ENCODE data around the gene TFAP2B.
A peak's percentile ranks its signal among the peaks of the same experiment; 100 is the strongest.

Gene TFAP2B

DNA sequence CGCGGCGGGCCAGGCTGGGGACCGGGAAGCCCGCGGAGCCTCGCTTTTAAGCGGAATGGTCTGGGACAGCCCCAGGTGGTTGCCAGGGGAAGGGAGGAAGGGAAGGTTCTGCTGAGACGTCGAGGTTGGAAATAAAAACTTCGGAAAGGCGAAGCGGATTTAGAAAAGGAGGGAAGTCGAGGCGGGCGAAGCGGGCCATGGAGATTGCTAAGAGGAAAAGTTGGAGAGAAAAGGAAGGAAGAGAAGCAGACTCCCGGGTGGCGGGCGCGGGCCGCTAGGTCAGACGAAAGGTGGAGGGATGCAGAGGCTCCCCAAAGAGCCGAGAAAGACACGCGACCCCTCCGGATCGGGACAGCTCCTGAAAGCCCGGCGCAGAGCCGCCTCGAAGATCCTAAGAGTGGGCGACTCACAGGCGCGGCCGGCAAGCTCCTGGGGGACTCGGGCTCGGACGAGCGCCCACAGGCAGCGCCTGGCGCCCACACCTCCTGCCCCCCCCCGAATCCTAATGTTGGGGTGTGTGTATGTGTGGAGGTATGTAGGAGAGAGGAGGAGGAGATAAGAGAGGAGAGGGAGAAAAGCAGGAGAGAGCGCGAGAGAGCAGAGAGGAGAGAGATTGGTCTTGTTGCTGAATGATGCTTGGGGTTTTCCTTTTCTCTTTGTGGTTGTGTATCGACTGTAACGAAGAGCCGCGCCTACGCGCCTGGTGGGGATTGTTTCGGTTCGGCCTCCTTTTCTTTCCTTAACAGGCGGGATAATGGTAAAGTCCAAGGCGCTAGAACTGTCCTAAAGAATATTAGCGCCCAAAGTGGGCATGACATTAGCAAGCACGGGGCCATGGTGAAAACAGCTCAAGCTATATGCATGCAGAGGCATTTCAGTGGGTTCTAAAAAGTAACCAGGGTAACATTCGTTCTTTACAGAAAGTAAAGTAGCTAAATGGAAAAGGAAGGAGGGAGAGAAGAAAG, 1.5 kb downstream of the TFAP2B start:
- Mint-ChIP-seq H3K4me1 (peaks cover 26% of the 10 kb centered on the region), H3K4me3 (peak overlapping the region; percentile 42), H3K27ac (no peak overlapping the region), H3K36me3 (no peaks in the 10 kb centered on the region), H3K27me3 (peaks cover 86% of the 10 kb centered on the region), H3K9me3 (no peaks in the 10 kb centered on the region)
- ATAC-seq: no peak

GRCh38 chr6:50820869-50821264, 2.2 kb downstream of the TFAP2B start:
- H3K4me1 Mint-ChIP-seq: peaks cover 26% of the 10 kb centered on the region
- H3K9me3 Mint-ChIP-seq: no peaks in the 10 kb centered on the region
- H3K27me3 Mint-ChIP-seq: peaks cover 88% of the 10 kb centered on the region
- H3K4me3 Mint-ChIP-seq: peak overlapping the region; percentile 5
- H3K36me3 Mint-ChIP-seq: no peaks in the 10 kb centered on the region
- H3K27ac Mint-ChIP-seq: no peak overlapping the region
- no peak for ATAC-seq

DNA sequence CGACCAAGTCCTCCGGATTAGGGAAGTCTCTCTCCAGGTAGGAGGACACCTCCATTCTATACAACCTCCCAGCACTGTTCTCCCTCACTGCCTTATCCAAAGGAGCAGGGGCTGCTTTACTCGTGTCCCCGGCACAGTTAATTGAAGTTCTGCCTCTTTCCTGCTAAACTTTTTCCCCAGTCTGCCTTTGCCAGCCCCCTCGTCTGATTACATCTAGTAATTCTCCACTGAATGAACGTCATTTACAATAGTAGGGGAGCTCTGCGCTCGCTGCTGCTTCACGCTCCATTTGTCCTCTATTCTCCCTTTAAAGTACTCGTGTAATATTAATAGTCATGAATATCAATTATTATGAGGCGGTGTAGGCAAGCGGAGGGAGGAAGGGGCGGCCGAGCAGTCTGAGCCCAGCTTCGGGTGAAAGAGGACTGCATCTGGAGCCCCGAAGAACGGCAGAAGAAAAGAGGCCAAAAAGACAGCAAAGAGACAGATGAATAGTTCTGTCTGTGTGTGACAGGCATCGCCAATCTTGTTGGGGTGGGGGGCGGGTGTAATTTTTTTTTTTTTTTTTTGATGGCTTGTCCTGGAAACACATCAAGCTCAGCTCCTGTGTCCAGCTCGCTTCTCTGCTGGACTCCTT, 2.9 kb downstream of the TFAP2B start:
- no peaks in the 10 kb centered on the region for H3K36me3 Mint-ChIP-seq
- no peak for ATAC-seq
- H3K9me3 Mint-ChIP-seq: no peaks in the 10 kb centered on the region
- H3K27ac Mint-ChIP-seq: no peak overlapping the region
- peaks cover 94% of the 10 kb centered on the region for H3K27me3 Mint-ChIP-seq
- H3K4me3 Mint-ChIP-seq: no peak overlapping the region
- H3K4me1 Mint-ChIP-seq: peaks cover 26% of the 10 kb centered on the region

DNA sequence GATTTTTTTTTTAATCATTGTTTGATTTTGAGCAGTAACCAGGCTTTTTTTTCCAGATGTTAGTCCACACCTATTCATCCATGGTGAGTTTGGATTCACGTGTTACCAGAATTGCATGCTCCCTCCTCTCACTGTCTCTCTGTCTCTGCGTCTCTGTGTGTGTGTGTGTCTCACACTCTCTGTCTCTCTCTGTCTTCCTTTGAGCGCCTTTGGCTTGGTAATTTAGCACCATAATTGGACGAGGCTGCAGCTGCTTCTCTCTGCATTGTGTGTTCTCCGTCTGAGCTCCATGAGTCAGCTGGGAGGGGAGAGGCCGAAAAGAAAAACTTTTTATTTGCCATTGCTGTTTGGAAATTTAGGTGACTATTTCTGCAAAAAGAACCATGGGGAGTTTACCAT, 3.4 kb downstream of the TFAP2B start:
- H3K4me3 Mint-ChIP-seq: no peak overlapping the region
- H3K36me3 Mint-ChIP-seq: no peaks in the 10 kb centered on the region
- H3K9me3 Mint-ChIP-seq: no peaks in the 10 kb centered on the region
- ATAC-seq: no peak
- H3K4me1 Mint-ChIP-seq: peaks cover 25% of the 10 kb centered on the region
- H3K27ac Mint-ChIP-seq: no peak overlapping the region
- peaks cover 94% of the 10 kb centered on the region for H3K27me3 Mint-ChIP-seq

DNA sequence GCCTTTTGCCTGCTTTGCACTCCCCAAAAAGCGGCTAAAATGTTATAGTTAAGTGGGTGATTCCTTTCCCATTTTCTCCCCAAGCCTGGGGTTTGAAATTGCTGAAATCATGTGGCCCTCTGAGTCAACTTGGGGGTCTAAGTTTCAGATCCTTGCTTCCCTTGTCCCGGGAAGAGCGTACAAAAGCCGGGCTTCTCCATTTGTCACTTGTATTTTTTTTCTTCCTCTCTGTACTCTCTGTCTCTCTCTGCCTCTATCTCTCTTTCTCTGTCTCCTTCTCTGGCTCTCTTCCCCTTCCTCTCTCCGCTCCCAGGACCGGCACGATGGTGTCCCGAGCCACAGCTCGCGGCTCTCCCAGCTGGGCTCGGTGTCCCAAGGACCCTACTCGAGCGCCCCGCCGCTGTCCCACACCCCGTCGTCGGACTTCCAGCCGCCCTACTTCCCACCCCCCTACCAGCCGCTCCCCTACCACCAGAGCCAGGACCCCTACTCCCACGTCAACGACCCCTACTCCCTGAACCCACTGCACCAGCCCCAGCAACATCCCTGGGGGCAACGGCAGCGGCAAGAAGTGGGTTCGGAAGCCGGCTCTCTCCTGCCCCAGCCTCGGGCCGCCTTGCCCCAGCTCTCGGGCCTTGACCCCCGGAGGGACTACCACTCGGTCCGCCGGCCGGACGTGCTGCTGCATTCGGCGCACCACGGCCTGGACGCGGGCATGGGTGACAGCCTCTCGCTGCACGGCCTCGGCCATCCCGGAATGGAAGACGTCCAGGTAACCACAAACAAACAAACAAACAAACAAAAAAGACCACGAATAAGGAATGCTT, 4.6 kb downstream of the TFAP2B start:
- Mint-ChIP-seq H3K27ac (no peak overlapping the region), H3K36me3 (no peaks in the 10 kb centered on the region), H3K9me3 (no peaks in the 10 kb centered on the region), H3K4me3 (peak overlapping the region; percentile 22), H3K27me3 (peaks cover 93% of the 10 kb centered on the region), H3K4me1 (peaks cover 24% of the 10 kb centered on the region)
- ATAC-seq: no peak

DNA sequence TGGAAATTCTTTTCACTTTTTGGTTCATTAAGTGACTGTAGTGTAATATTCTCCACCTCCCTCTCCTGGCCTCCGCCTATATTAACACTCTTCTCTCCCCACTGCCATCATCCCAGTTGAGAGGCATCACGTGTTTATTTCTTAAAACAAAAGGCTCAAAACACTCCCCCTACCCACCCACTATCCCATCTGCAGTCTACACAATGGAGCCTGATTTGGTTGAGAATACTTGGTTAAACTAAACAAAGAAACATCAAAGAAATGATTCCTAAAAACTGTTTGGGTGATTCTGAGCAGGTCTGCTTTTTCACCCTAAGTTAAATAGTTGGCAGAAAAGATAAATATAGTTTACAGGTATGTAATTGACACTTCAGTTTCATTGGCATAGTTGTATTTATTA, 5.9 kb downstream of the TFAP2B start:
- H3K27me3 Mint-ChIP-seq: peaks cover 93% of the 10 kb centered on the region
- H3K27ac Mint-ChIP-seq: no peak overlapping the region
- no peaks in the 10 kb centered on the region for H3K9me3 Mint-ChIP-seq
- ATAC-seq: no peak
- peaks cover 24% of the 10 kb centered on the region for H3K4me1 Mint-ChIP-seq
- no peak overlapping the region for H3K4me3 Mint-ChIP-seq
- H3K36me3 Mint-ChIP-seq: no peaks in the 10 kb centered on the region

GRCh38 chr6:50825375-50826036, 6.8 kb downstream of the TFAP2B start:
- no peak overlapping the region for H3K4me3 Mint-ChIP-seq
- no peaks in the 10 kb centered on the region for H3K9me3 Mint-ChIP-seq
- no peak for ATAC-seq
- H3K27ac Mint-ChIP-seq: no peak overlapping the region
- H3K36me3 Mint-ChIP-seq: no peaks in the 10 kb centered on the region
- peaks cover 14% of the 10 kb centered on the region for H3K4me1 Mint-ChIP-seq
- H3K27me3 Mint-ChIP-seq: peaks cover 92% of the 10 kb centered on the region

DNA sequence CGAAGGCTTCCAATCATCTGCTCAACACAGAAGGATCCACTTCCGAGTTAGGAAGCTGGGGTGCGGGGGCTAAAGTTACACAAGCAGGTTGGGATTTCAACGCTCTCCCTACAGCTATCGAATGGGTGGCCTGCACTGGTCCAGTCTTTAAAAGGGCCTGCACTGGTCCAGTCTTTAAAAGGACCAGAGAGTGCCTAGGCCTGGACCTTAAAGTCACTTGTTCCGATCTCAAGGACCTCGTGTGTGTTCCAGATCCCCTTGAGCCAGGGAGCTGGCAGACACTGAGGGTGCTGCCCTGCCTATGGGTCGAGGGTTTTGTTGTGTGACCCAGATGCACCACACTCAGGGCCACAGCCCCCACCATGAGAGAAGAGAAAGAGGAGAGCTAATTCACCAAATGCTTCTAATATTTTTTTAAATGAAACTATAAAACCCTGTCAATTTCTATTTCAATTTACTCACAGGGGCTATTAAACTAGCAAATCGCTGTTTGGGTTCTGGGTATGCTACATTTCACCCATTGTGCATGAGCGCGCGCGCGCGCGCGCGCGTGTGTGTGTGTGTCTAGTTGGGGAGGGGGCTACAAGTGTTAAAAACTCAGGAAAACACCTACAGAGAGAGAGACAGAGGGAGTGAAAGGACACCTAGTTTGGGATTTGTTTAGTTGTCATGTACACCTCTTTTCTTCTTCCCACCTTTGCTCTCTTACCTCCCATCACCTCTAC, 7.5 kb downstream of the TFAP2B start:
- Mint-ChIP-seq H3K4me1 (peaks cover 10% of the 10 kb centered on the region), H3K27me3 (peaks cover 85% of the 10 kb centered on the region), H3K9me3 (no peaks in the 10 kb centered on the region), H3K36me3 (no peaks in the 10 kb centered on the region), H3K4me3 (no peak overlapping the region), H3K27ac (no peak overlapping the region)
- no peak for ATAC-seq

DNA sequence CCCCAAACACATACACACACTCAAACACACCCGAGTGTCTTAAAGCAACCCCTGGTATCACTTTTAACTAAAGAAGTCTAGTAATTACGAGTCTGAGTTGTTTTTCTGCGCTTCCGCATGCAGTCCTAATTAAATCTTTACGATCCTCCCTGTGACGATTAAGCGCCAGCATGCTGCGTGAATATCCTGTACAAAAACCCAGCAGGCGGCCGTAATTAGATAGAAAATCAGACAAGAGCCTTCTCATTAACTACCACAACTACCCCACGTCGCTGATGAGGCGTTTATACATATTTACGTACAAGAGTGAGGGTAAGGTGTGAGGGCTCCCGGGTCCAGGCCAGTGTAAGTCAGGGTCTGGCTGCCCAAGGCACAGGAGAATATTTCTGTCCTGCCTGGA, 8.1 kb downstream of the TFAP2B start:
- peaks cover 4% of the 10 kb centered on the region for H3K4me1 Mint-ChIP-seq
- no peaks in the 10 kb centered on the region for H3K9me3 Mint-ChIP-seq
- ATAC-seq: no peak
- H3K27me3 Mint-ChIP-seq: peaks cover 79% of the 10 kb centered on the region
- H3K4me3 Mint-ChIP-seq: no peak overlapping the region
- H3K27ac Mint-ChIP-seq: no peak overlapping the region
- H3K36me3 Mint-ChIP-seq: no peaks in the 10 kb centered on the region

DNA sequence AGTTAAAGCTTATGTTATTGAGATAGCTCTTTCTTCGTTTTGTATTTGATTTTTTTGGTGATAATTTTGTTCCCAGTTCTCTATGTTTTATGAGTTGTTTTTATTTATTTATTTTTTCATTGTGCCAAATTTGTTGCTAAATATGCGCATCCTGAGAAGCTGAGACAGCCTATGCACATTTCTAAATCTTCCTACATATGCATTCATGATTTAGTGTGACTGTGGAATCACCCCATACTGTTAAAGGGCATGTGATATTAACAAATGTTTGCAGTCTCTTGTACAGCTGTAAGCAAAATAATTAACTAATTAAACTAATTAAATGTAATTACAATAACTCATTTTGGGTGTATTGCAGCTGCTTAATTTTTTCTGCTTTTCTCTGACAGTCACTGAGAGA, 10.4 kb downstream of the TFAP2B start:
- Mint-ChIP-seq H3K27me3 (peaks cover 68% of the 10 kb centered on the region), H3K36me3 (no peaks in the 10 kb centered on the region), H3K4me1 (peaks cover 4% of the 10 kb centered on the region), H3K9me3 (no peaks in the 10 kb centered on the region), H3K4me3 (no peak overlapping the region), H3K27ac (no peak overlapping the region)
- ATAC-seq: no peak

- peaks cover 4% of the 10 kb centered on the region for H3K4me1 Mint-ChIP-seq
- no peaks in the 10 kb centered on the region for H3K9me3 Mint-ChIP-seq
- peaks cover 59% of the 10 kb centered on the region for H3K27me3 Mint-ChIP-seq
- no peaks in the 10 kb centered on the region for H3K36me3 Mint-ChIP-seq
- H3K27ac Mint-ChIP-seq: no peak overlapping the region
- no peak for ATAC-seq
- no peak overlapping the region for H3K4me3 Mint-ChIP-seq
Measured at GRCh38 chr6:50829898-50830444, 11.3 kb downstream of the TFAP2B start.

DNA sequence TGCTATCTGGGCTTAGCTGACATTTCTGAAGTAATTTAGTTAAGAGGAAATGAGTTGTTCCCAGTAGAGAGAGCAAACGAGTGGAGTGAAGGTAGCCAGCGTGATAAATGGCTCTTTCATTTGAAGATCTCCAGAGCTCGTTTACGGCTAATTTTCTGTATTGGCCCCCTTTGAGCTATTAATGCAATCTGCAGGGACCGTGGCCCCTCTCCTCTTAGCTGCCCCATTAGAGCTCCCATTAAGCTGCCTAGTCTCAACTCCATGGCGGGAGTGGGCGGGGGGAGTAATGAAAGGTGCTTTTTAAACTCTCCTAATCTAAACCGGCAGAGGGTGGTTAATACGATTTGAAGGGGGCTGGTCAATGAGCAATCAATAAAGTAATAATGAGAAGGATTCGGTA, 12.5 kb downstream of the TFAP2B start:
- Mint-ChIP-seq H3K27ac (no peak overlapping the region), H3K4me1 (peaks cover 8% of the 10 kb centered on the region), H3K9me3 (no peaks in the 10 kb centered on the region), H3K36me3 (no peaks in the 10 kb centered on the region), H3K4me3 (no peak overlapping the region), H3K27me3 (peaks cover 58% of the 10 kb centered on the region)
- no peak for ATAC-seq

DNA sequence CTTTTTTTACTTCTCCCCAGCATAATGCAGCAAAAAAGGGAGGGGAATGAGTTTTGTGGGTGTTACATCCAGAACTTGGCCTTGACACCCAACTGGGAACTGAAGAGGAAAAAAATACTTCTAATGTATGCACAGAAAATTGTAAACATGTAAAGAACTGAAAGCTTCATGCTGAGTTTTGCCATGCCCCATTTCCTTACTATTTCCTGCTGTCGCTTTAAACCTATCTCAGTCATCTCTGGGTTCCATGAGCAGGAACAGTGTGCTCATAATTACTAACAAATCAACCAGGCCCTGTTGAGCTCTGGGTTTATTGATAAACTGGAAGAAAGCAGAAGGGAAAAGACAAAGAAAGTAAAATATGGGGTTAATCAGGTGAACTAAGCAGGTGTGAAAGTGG, 14.2 kb downstream of the TFAP2B start:
- H3K4me1 Mint-ChIP-seq: peaks cover 10% of the 10 kb centered on the region
- no peak for ATAC-seq
- no peaks in the 10 kb centered on the region for H3K9me3 Mint-ChIP-seq
- H3K27ac Mint-ChIP-seq: no peak overlapping the region
- H3K36me3 Mint-ChIP-seq: no peaks in the 10 kb centered on the region
- H3K4me3 Mint-ChIP-seq: no peak overlapping the region
- peaks cover 59% of the 10 kb centered on the region for H3K27me3 Mint-ChIP-seq

- peaks cover 10% of the 10 kb centered on the region for H3K4me1 Mint-ChIP-seq
- peaks cover 55% of the 10 kb centered on the region for H3K27me3 Mint-ChIP-seq
- H3K27ac Mint-ChIP-seq: no peak overlapping the region
- no peak overlapping the region for H3K4me3 Mint-ChIP-seq
- H3K36me3 Mint-ChIP-seq: no peaks in the 10 kb centered on the region
- H3K9me3 Mint-ChIP-seq: no peaks in the 10 kb centered on the region
- ATAC-seq: no peak
Measured at GRCh38 chr6:50834929-50835410, 16.3 kb downstream of the TFAP2B start.

Data from stimulated activated memory B cell treated with anti-CD40 and anti-IgM and Interleukin-4, amounts not matched to agents 10 μg/mL and 1 μg/mL and 100 μg/mL, for 72 hours (primary cell).